PC-9 (cell line): ENCODE results near the gene CDC25A.

Experiments used
- EZH2 ChIP-seq: fragments of 200-600 bp; sonication (generic); IDR thresholded peaks from 2 replicates; pipeline ENCODE4 v1.8.0; 2017; ENCODE audit warnings: antibody characterized with exemption, low read depth
- TF ChIP-seq, protein P1 (sequence below): fragments of 200-600 bp; sonication (generic); conservative IDR thresholded peaks from 2 replicates; pipeline ENCODE4 v1.6.1; 2017; ENCODE audit warnings: mixed run types, antibody characterized with exemption, mild to moderate bottlenecking, moderate library complexity

DNA sequence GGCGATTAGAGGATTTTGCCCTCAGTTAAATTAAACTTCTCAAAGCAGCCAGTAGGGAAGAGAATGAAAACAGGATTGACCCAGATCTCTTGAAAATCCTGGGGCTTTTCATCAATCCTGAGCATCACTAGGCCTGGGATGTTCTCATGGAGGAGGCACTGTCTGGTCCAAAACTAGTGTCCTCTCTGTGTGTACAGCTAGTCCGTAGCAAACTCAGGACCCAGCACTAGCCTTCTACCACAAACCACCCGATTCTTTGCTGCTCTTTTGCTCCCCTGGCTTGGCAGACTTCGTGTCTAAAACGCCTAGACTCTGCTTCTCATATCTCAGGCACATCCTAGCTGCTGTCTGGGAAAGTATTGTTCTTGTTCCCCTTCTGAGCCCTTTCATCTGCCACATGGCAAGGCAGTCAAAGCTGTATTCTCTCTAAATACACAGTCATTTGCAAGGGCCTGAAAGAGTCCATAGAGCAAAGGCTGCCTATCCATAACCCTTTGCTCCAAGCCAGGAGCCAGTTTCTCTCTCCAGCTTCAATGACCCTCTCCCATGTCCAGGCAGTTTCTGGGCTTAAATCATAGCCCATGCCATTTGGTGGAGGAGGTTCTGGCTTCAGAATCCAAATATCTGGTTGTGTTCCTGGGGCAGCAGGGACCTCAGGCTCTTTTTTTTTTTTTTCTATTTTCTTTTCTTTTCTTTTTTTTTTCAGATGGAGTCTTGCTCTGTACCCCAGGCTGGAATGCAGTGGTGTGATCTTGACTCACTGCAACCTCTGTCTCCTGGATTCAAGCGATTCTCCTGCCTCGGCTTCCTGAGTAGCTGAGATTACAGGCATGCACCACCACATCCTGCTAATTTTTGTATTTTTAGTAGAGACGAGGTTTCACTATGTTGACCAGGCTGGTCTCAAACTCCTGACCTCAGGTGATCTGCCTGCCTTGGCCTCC is 52.4 kb downstream of the CDC25A start:
- no peak for TF ChIP-seq EZH2
- TF ChIP-seq, protein P1, sequence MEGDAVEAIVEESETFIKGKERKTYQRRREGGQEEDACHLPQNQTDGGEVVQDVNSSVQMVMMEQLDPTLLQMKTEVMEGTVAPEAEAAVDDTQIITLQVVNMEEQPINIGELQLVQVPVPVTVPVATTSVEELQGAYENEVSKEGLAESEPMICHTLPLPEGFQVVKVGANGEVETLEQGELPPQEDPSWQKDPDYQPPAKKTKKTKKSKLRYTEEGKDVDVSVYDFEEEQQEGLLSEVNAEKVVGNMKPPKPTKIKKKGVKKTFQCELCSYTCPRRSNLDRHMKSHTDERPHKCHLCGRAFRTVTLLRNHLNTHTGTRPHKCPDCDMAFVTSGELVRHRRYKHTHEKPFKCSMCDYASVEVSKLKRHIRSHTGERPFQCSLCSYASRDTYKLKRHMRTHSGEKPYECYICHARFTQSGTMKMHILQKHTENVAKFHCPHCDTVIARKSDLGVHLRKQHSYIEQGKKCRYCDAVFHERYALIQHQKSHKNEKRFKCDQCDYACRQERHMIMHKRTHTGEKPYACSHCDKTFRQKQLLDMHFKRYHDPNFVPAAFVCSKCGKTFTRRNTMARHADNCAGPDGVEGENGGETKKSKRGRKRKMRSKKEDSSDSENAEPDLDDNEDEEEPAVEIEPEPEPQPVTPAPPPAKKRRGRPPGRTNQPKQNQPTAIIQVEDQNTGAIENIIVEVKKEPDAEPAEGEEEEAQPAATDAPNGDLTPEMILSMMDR: no peak
